ENCODE data around the gene STMND1.

The STMND1 gene

DNA sequence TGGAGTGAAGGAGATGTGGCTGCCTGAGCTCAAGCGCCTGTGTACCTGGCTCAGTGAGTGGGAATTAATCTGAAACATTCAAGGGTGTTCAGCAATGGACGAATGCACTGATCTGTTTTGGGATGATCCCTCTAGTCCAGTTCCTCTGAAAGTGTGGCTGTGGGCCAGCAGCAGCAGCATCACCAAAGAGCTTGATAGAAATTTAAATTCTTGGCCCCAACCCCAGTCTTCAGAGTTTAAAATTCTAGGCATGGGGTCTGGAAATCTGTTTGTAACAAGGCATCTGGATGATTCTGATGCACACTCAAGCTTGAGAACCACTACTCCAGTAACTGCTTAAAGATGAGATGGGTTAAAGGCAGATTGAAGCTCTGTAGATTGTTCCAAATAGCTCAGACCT, 59.2 kb downstream of the STMND1 start:
- no peak for DNase-seq (ENCODE audit: low read depth in 2 of 2)

DNA sequence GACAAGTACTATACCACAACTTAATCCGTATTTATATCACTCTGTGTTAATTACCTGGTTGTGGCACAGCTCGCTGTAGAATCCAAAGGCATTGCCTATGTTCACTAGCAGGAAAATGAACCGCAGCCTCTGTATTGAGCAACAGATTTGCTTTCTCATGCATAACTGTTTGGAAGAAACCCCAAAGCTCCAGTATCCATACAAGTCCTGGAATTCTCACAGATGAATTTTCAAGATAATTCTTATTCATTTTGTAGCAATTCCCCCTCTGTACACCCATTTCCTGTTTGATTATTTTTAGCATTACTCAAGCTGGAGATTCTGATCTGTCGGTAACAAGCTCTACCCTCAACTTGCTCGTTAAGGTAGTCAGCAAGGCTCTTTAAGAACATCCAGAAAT, 63.5 kb downstream of the STMND1 start:
- no peak for DNase-seq (ENCODE audit: low read depth in 2 of 2)

DNA sequence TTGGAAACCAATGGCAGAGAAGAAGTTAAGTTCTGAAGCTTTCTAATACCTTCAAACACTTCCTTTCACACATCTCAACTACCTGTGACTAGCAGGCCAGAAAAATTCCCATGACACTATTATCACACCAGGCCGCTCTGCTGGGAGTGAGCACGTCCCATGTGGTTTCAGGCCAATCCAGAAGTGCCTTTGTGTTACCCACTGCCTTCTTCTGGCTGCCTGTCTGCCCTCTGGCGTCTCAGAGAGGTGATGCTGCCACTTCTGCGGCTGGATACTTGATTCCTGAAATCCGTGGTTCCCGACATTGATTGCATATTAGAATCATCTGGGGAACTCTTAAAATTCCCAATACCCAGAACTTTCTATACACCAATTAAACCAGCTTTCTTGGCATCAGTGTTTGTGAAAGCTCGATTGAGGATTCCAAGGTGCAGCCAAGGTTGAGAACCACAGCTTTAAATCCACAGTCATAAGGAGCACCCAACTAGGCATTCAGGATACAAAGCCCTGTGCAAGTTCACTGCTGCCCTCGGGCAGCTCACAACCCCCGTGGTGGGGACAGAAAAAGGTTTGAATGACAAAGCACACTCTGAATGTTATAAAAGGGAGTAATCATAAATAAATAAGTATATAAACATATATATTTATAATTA, 65.6 kb downstream of the STMND1 start:
- no peak for DNase-seq (ENCODE audit: low read depth in 2 of 2)

DNA sequence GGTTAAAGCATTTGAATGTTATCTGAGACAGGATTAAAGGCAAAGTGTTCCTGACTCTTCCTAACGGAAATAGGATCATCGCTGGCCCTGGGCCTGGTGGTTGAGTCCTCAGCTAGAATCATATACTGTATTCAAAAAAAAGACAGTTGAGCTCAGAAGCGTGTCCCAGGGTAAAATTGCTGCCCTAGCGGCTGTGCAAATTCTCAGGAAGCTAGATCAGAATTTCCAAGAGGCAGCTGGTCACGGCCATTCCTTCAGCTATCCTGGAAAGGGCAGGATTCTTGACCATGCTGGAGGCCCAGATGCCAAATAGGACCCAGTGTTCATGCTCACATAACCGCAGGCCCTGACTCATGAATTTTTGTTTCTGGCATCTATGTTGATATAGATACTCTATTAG, 67.4 kb downstream of the STMND1 start:
- no peak for DNase-seq (ENCODE audit: low read depth in 2 of 2)

DNA sequence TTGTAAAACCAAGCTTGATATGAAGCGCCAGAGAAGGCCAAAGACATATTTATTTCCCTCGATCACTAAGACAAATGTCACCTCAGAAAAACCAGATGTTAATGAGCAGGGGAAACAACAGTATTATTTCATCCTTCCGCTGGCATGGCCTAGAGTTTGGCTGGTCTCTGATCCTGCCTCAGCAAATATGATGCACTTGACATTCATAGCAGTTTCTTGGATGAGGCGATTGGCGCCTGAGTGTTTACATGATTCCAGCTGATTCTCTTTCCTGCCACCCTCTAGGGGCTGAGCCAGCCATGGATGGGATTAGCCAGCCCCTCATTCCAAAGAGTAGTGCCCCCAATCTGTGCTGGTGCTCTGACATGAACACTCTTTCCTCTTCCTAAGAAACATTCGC, 67.9 kb downstream of the STMND1 start:
- no peak for DNase-seq (ENCODE audit: low read depth in 2 of 2)

DNA sequence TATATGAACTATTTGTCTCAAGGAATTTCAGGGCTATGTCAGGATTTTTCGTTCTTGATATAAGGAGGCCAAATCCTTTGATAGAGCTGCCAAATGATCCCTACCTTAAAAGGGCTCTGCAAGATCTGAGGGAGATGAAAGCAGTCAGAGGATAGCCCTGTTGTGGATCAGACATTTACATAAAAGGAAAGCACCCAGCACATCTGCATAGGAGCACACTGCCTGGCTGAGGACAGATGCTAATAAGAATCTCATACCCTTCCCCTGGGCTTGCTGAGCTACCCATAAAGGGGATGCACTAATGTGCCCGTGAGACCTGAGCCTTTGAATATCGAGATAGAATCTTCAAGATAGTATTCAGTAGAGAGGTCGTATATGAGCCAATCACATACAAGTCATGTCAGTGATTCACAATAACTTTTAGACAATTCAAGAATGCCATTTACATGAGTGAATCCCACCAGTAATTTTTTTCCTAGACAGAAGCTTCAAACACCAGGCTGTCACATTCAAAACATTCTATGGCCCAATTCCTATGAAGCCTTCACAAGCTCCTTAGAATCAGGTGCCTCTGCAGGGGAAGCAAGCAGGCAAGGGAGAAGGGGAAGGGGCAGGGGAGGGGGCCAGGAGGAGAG, 71.1 kb downstream of the STMND1 start:
- DNase-seq (ENCODE audit: low read depth in 2 of 2): no peak

DNA sequence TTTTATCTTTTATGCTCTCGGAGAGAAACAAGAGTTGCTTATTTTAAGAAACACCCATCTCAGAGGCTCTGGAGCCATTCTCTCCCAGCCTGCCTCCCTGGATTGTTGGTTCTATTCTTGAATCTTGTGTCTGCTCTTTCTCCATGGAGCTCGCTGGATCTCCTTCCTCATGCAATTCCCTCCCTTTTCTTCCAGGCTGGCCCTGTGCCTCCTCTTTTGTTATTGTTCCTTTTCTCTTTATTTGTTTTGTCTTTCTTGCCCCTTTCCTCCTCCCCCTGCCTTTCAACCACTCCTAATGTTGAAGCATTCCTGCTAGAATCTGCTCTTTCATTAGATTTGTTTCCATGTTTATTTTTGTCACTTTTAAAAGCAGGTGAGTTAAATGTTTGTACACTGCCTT, 76.5 kb downstream of the STMND1 start:
- DNase-seq (ENCODE audit: low read depth in 2 of 2): no peak

DNA sequence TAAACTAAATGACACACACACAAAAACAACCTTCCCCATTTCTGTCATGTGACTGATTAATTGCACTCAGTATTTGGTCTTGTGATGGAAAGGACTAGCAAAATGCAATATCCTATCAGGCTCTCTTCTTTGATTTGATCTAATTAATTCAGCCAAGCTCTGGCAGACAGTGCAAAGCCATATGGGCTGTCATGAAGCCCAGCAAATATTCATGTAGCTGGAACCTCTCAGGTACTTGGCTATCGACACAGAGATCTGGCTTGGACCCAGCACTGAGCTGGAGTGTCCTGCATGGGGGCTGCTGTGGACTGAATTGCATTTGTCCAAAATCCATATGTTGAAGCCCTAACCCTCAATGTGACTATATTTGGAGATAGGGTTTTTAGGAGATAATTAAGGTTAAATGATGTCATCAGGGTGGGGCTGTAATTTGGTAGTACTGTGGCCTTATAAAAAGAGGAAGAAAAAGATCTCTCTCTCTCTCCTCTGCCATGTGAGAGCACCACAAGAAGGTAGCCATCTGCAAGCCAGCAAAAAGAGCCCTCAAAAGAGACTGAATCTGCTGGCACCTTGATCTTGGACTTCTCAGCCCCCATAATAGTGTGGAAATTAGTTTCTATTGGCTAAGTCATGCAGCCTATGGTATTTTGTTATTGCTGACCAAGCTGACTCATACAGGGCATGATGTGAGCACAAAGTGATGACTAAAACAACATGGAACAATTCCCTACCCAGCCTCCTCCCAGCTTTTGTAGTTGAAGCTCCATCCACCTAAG, 77.1 kb downstream of the STMND1 start:
- no peak for DNase-seq (ENCODE audit: low read depth in 2 of 2)

DNA sequence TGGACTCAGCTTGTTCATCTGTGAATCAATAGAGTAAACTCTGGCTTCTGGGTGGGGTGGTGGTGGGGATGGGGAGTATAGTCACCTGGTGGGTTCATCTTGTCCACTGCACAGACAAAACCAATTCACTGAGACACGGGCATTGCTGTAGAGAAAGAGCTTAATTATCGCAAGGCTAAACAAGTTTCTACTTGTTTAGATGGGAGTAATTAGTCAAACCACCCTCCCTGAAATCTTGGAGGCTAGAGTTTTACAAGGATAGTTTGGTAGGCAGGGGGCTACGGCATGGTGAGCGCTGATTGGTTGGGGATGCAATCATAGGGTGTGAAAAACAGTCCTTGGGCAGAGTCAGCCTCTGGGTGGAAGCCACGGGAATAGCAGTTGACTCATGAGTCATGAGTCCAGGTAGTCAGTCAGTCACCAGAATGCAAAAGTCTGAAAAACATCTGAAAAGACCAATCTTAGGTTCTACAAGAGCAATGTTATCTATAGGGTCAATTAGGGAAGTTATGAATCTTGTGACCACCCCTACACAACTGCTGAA, 77.8 kb downstream of the STMND1 start:
- DNase-seq (ENCODE audit: low read depth in 2 of 2): no peak
